DOHH2 (cell line): ENCODE results near the gene DNAJA3.

Experiments used
- H3F3A ChIP-seq: fragments of 200-600 bp; sonication (generic), shearing (Covaris generic); 2 replicates; pipeline ENCODE4 v1.6.0; 2016; ENCODE audit warnings: antibody characterized with exemption, mild to moderate bottlenecking; ENCODE audit not compliant: control insufficient read depth, insufficient read depth
- H3K27ac ChIP-seq: fragments of 200-600 bp; sonication (generic); 2 replicates; pipeline ENCODE4 v1.5.1; 2014; ENCODE audit warnings: low read depth, mild to moderate bottlenecking, low read length, moderate library complexity
- H3K27me3 ChIP-seq: fragments of 200-600 bp; sonication (generic); 2 replicates; pipeline ENCODE4 v1.6.1; 2014; ENCODE audit warnings: mild to moderate bottlenecking, low read length, mixed read lengths; ENCODE audit not compliant: control insufficient read depth
- H3K36me3 ChIP-seq: fragments of 200-600 bp; sonication (generic); 2 replicates; pipeline ENCODE4 v1.6.1; 2014; ENCODE audit warnings: mild to moderate bottlenecking, low read length, moderate library complexity, mixed read lengths; ENCODE audit not compliant: control insufficient read depth
- H3K4me1 ChIP-seq: fragments of 200-600 bp; sonication (generic); 2 replicates; pipeline ENCODE4 v1.6.1; 2014; ENCODE audit warnings: mild to moderate bottlenecking, low read length, mixed read lengths; ENCODE audit not compliant: control insufficient read depth
- H3K4me2 ChIP-seq: fragments of 200-600 bp; sonication (generic); 2 replicates; pipeline ENCODE4 v1.6.0; 2014; ENCODE audit warnings: mild to moderate bottlenecking, low read length, moderate library complexity
- H3K4me3 ChIP-seq: fragments of 200-600 bp; sonication (generic); 2 replicates; pipeline ENCODE4 v1.5.1; 2014; ENCODE audit warnings: mild to moderate bottlenecking, low read length, mixed read lengths
- H3K79me2 ChIP-seq: fragments of 200-600 bp; sonication (generic); 2 replicates; pipeline ENCODE4 v1.6.1; 2014; ENCODE audit warnings: mild to moderate bottlenecking, low read length, mixed read lengths; ENCODE audit not compliant: control insufficient read depth
- H3K9me2 ChIP-seq: fragments of 200-600 bp; sonication (generic); replicated peaks from 2 replicates; pipeline ENCODE4 v1.6.1; 2014; ENCODE audit warnings: mild to moderate bottlenecking, low read length, mixed read lengths; ENCODE audit not compliant: control insufficient read depth
- H3K9me3 ChIP-seq: fragments of 200-600 bp; sonication (generic); 2 replicates; pipeline ENCODE4 v1.6.1; 2014; ENCODE audit warnings: antibody characterized with exemption, low read length, mixed read lengths; ENCODE audit not compliant: control insufficient read depth, insufficient read depth
- H4K20me1 ChIP-seq: fragments of 200-600 bp; sonication (generic); 2 replicates; pipeline ENCODE4 v1.6.0; 2014; ENCODE audit warnings: low read depth, mild to moderate bottlenecking, antibody characterized with exemption, low read length, moderate library complexity; ENCODE audit not compliant: control insufficient read depth, insufficient read depth
- EZH2phosphoT487 ChIP-seq: fragments of 200-600 bp; sonication (generic); IDR thresholded peaks from 2 replicates; pipeline ENCODE4 v1.6.1; 2017; ENCODE audit warnings: borderline replicate concordance, mild to moderate bottlenecking, antibody characterized with exemption, low read length, moderate library complexity, mixed read lengths
- TF ChIP-seq, protein P1 (sequence below): fragments of 200-600 bp; sonication (generic); IDR thresholded peaks from one replicate; pipeline ENCODE4 v1.5.1; 2014; ENCODE audit warnings: antibody characterized with exemption, mild to moderate bottlenecking, low read depth, low read length; ENCODE audit not compliant: poor library complexity, severe bottlenecking

DNAJA3 gene

DNA sequence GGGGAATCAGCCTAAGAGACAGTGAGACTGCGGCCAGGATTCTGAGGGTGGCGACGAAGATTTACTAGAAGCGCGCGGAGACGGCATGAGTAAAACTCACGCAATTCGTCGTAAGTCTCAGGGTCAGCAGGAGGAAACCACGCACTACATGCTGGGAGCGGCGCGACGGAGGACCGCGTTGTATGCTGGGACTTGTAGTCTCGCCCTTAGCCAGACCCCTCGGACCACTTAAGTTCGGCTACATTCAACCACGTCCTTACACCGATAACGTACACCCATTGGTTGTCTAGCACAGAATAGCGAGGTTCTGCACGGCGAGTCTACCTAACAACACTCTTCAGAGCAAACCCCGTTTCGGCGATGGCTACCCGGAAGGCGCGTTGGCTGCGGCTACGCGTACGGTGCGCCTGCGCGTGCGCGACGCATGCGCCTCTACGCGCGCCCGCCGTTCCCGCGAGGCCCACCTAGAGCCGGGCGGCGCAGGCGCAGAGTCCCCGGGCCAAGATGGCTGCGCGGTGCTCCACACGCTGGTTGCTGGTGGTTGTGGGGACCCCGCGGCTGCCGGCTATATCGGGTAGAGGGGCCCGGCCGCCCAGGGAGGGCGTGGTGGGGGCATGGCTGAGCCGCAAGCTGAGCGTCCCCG lies at the start of gene DNAJA3:
Gene DNAJA3, plus strand, starts transcription at position 491 of the 643 bp plus-strand sequence. Its CDS starts 14 bp downstream, at position 505.
- Histone ChIP-seq H3K4me1 (peaks cover 21% of the 10 kb centered on the region), H3K4me3 (peak within 1 kb of the TSS; percentile 97), H3K36me3 (peaks cover 45% of the 10 kb centered on the region), H3K9me2 (no peaks in the 10 kb centered on the region), H3K27me3 (no peaks in the 10 kb centered on the region), H3K9me3 (no peaks in the 10 kb centered on the region), H3F3A (no peaks in the 10 kb centered on the region), H3K4me2 (peak within 1 kb of the TSS; percentile 92), H3K79me2 (peaks cover 54% of the 10 kb centered on the region), H4K20me1 (peaks cover 23% of the 10 kb centered on the region; the same call in 1 of the 2 replicates), H3K27ac (peak within 1 kb of the TSS; percentile 81)
- TF ChIP-seq, protein P1, sequence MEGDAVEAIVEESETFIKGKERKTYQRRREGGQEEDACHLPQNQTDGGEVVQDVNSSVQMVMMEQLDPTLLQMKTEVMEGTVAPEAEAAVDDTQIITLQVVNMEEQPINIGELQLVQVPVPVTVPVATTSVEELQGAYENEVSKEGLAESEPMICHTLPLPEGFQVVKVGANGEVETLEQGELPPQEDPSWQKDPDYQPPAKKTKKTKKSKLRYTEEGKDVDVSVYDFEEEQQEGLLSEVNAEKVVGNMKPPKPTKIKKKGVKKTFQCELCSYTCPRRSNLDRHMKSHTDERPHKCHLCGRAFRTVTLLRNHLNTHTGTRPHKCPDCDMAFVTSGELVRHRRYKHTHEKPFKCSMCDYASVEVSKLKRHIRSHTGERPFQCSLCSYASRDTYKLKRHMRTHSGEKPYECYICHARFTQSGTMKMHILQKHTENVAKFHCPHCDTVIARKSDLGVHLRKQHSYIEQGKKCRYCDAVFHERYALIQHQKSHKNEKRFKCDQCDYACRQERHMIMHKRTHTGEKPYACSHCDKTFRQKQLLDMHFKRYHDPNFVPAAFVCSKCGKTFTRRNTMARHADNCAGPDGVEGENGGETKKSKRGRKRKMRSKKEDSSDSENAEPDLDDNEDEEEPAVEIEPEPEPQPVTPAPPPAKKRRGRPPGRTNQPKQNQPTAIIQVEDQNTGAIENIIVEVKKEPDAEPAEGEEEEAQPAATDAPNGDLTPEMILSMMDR: no peak
- no peak for TF ChIP-seq EZH2phosphoT487

- Histone ChIP-seq H4K20me1 (peaks cover 9% of the 10 kb centered on the region), H3K9me2 (no peaks in the 10 kb centered on the region), H3F3A (no peaks in the 10 kb centered on the region), H3K36me3 (no peaks in the 10 kb centered on the region), H3K9me3 (no peaks in the 10 kb centered on the region), H3K27ac (no peak overlapping the region), H3K4me3 (no peak overlapping the region), H3K27me3 (peaks cover 5% of the 10 kb centered on the region), H3K4me1 (peaks cover 25% of the 10 kb centered on the region), H3K79me2 (no peaks in the 10 kb centered on the region), H3K4me2 (no peak overlapping the region)
- no peak for TF ChIP-seq EZH2phosphoT487
- TF ChIP-seq, protein P1: no peak
These were observed 49.4 kb upstream of the DNAJA3 start for GRCh38 chr16:4376126-4376892.

DNA sequence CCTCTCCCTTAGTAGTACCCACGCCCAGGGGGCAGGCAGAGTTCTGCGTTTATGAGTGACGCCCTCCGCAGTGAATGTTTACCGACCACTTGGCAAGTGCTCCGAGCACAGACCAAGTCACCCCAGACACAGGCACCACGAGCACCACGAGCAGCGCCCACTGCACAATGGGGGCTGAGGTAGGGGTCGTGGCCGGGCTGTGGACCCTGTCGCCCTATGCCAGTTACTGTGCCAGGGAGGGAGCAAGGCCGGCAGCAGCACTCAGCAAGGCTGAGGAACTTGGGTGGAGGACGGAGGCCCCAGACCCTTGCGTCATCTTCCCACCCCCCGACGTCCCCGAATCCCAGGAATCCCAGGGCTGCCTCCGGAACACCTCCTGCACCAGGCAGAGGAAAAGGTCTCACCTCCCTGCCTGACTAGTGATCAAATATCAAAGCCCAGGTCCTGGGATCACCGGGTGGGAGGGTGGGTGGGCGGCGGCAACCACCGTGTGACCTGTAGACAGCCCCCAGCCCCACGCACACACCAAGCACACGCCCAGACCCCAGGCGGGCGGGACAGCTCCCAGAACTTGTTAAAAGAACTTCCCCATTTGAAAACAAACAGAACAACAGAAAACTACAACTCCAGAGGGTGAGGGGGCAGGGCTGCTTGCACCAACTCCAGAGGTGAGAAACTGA lies 48.6 kb upstream of the DNAJA3 start:
- no peaks in the 10 kb centered on the region for H3K36me3 ChIP-seq
- no peaks in the 10 kb centered on the region for H3K79me2 ChIP-seq
- no peak overlapping the region for H3K4me2 ChIP-seq
- TF ChIP-seq, protein P1: no peak
- no peak for TF ChIP-seq EZH2phosphoT487
- no peak overlapping the region for H3K4me3 ChIP-seq
- peaks cover 7% of the 10 kb centered on the region for H4K20me1 ChIP-seq
- peaks cover 18% of the 10 kb centered on the region for H3K4me1 ChIP-seq
- H3K9me2 ChIP-seq: no peaks in the 10 kb centered on the region
- no peak overlapping the region for H3K27ac ChIP-seq
- no peaks in the 10 kb centered on the region for H3K9me3 ChIP-seq
- H3F3A ChIP-seq: no peaks in the 10 kb centered on the region
- peaks cover 5% of the 10 kb centered on the region for H3K27me3 ChIP-seq
